ENCODE measurements around the gene PDP2.

- TF ChIP-seq CTCF (conservative IDR thresholded peaks at IDR 0.05; ENCODE audit: low read depth, low read length): no peak
- TF ChIP-seq EZH2 (IDR thresholded peaks at IDR 0.05; ENCODE audit: borderline replicate concordance, low read depth, low read length, poor library complexity, severe bottlenecking): no peak
Observed at GRCh38 chr16:66936462-66936861, 56.1 kb downstream of the PDP2 start.
